GM12801 (cell line): ENCODE measurements around the gene SSNA1.

Experiments used
- CTCF ChIP-seq: IDR thresholded peaks from one replicate; pipeline ENCODE4 v1.5.1; 2011; ENCODE audit warnings: control low read depth; ENCODE audit not compliant: insufficient read length; ENCODE audit errors: extremely low read depth

Gene SSNA1

GRCh38 chr9:137172901-137173795, 15.3 kb upstream of the SSNA1 start:
- no peak for TF ChIP-seq CTCF

- TF ChIP-seq CTCF = no peak
These were observed 14.4 kb upstream of the SSNA1 start for GRCh38 chr9:137173796-137174664.

GRCh38 chr9:137174722-137175293, 13.7 kb upstream of the SSNA1 start:
- TF ChIP-seq CTCF = no peak

- TF ChIP-seq CTCF = no peak
These were observed 13.0 kb upstream of the SSNA1 start for GRCh38 chr9:137175345-137175961.

- TF ChIP-seq CTCF = no peak
These were observed 11.9 kb upstream of the SSNA1 start for GRCh38 chr9:137176302-137177182.

- no peak for TF ChIP-seq CTCF
These were observed 10.1 kb upstream of the SSNA1 start for GRCh38 chr9:137178201-137178938.
